ENCODE data around the gene SAT2.

DNA sequence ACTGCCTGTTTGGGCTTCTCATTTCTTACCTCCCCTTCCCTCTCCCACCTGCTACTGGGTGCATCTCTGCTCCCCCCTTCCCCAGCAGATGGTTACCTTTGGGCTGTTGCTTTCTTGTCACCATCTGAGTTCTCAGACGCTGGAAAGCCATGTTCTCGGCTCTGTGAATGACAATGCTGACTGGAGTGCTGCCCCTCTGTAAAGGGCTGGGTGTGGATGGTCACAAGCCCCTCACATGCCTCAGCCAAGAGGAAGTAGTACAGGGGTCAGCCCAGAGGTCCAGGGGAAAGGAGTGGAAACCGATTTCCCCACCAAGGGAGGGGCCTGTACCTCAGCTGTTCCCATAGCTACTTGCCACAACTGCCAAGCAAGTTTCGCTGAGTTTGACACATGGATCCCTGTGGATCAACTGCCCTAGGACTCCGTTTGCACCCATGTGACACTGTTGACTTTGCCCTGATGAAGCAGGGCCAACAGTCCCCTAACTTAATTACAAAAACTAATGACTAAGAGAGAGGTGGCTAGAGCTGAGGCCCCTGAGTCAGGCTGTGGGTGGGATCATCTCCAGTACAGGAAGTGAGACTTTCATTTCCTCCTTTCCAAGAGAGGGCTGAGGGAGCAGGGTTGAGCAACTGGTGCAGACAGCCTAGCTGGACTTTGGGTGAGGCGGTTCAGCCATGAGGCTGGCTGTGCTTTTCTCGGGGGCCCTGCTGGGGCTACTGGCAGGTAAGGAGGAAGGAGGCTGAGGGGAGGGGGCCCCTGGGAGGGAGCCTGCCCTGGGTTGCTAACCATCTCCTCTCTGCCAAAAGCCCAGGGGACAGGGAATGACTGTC lies 48.4 kb downstream of the SAT2 start, which contains the start of gene CD68:
- TF ChIP-seq CTCF (IDR thresholded peaks at IDR 0.05) (no peak), POLR2A (IDR thresholded peaks at IDR 0.05) (peak; percentile 31 to 46)
